MM.1S (cell line): Measurements from ENCODE around the gene ISLR.

Source experiments
- CTCF ChIP-seq: fragments of 300-600 bp; sonication (generic); IDR thresholded peaks from 2 replicates; pipeline ENCODE4 v1.5.1; 2016; ENCODE audit warnings: antibody characterized with exemption, low read length, mixed read lengths
- EZH2 ChIP-seq: fragments of 300-600 bp; sonication (generic); optimal IDR thresholded peaks from 2 replicates; pipeline ENCODE3; 2017; ENCODE audit warnings: low read depth, mild to moderate bottlenecking, antibody characterized with exemption, low read length, mixed read lengths
- EZH2phosphoT487 ChIP-seq: fragments of 300-600 bp; sonication (generic); IDR thresholded peaks from 2 replicates; pipeline ENCODE4 v1.6.1; 2018; ENCODE audit warnings: antibody characterized with exemption, low read length

GRCh38 chr15:74174219-74174957 lies 878 bp downstream of the ISLR start:
- TF ChIP-seq CTCF (no peak), EZH2 (no peak), EZH2phosphoT487 (no peak)
